COLO668 (cell line): ENCODE measurements around the gene ARHGAP32.
A peak's percentile ranks its signal among the peaks of the same experiment; 100 is the strongest.

Experiments used
- DNase-seq: peaks from one replicate; lab custom pipeline; 2025; ENCODE audit not compliant: unreplicated experiment; lab: John Stamatoyannopoulos, UW

Gene ARHGAP32

GRCh38 chr11:128963744-128964325 is 228.3 kb downstream of the ARHGAP32 start:
- DNase-seq = no peak

- DNase-seq = no peak
Observed at GRCh38 chr11:128962896-128963295, 229.2 kb downstream of the ARHGAP32 start.

- no peak for DNase-seq
Observed at GRCh38 chr11:128961645-128962044, 230.5 kb downstream of the ARHGAP32 start.

- DNase-seq = no peak
Observed at GRCh38 chr11:128957202-128957482, 235.0 kb downstream of the ARHGAP32 start.

- DNase-seq = peak; percentile 38
Observed at GRCh38 chr11:128956401-128957201, 235.5 kb downstream of the ARHGAP32 start.

- DNase-seq = no peak
Observed at GRCh38 chr11:128955636-128956035, 236.5 kb downstream of the ARHGAP32 start.

- DNase-seq = no peak
Observed at GRCh38 chr11:128953151-128953550, 239.0 kb downstream of the ARHGAP32 start.

GRCh38 chr11:128949791-128950454 is 242.2 kb downstream of the ARHGAP32 start:
- DNase-seq = no peak

GRCh38 chr11:128948583-128948982 is 243.5 kb downstream of the ARHGAP32 start:
- no peak for DNase-seq

- no peak for DNase-seq
Observed at GRCh38 chr11:128947773-128948172, 244.4 kb downstream of the ARHGAP32 start.

GRCh38 chr11:128946648-128947047 is 245.5 kb downstream of the ARHGAP32 start:
- no peak for DNase-seq

- DNase-seq = no peak
Observed at GRCh38 chr11:128943428-128943976, 248.6 kb downstream of the ARHGAP32 start.

- DNase-seq = no peak
Observed at GRCh38 chr11:128942817-128943427, 249.2 kb downstream of the ARHGAP32 start, which contains the start of gene TP53AIP1. Gene TP53AIP1 (minus strand): TSS chr11:128942871. CDS start chr11:128937818, 5,053 bp downstream.

GRCh38 chr11:128942272-128942612 is 249.9 kb downstream of the ARHGAP32 start:
- DNase-seq = no peak

- DNase-seq = no peak
Observed at GRCh38 chr11:128941573-128942271, 250.4 kb downstream of the ARHGAP32 start.

GRCh38 chr11:128941110-128941509 is 251.0 kb downstream of the ARHGAP32 start:
- no peak for DNase-seq

GRCh38 chr11:128940603-128941002 is 251.5 kb downstream of the ARHGAP32 start:
- no peak for DNase-seq

GRCh38 chr11:128940156-128940555 is 252.0 kb downstream of the ARHGAP32 start:
- DNase-seq = no peak

GRCh38 chr11:128939591-128939990 is 252.5 kb downstream of the ARHGAP32 start:
- DNase-seq = peak; percentile 47

- DNase-seq = no peak
Observed at GRCh38 chr11:128938156-128938885, 253.8 kb downstream of the ARHGAP32 start.
